HG03095 (cell line): ENCODE data around the gene VAPA.
"Not testable (repeated sequence)": the region's sequence is repeated elsewhere in the genome, so short reads cannot be mapped to it uniquely, and the experiment has no call there.

ENCODE experiments used
- ATAC-seq: cut with Tn5 transposase; IDR thresholded peaks from one replicate; pipeline ENCODE4 v1.9.1; 2021; ENCODE audit warnings: moderate library complexity; ENCODE audit not compliant: unreplicated experiment

VAPA gene

GRCh38 chr18:9912285-9912684 is 1.5 kb upstream of the VAPA start:
- ATAC-seq = not testable (repeated sequence)

GRCh38 chr18:9913151-9913525 is 678 bp upstream of the VAPA start:
- ATAC-seq = no peak

GRCh38 chr18:9914334-9914583 is 443 bp downstream of the VAPA start:
- peak; percentile 16 for ATAC-seq

GRCh38 chr18:9914584-9915290 is 921 bp downstream of the VAPA start:
- peak; percentile 35 for ATAC-seq

GRCh38 chr18:9915291-9916076 is 1.7 kb downstream of the VAPA start:
- ATAC-seq = no peak

GRCh38 chr18:9916077-9916639 is 2.3 kb downstream of the VAPA start:
- no peak for ATAC-seq

GRCh38 chr18:9916808-9917207 is 3.0 kb downstream of the VAPA start:
- no peak for ATAC-seq

GRCh38 chr18:9918016-9918680 is 4.3 kb downstream of the VAPA start:
- no peak for ATAC-seq

GRCh38 chr18:9919564-9920232 is 5.9 kb downstream of the VAPA start:
- ATAC-seq = no peak

GRCh38 chr18:9922592-9923311 is 8.9 kb downstream of the VAPA start:
- ATAC-seq = no peak

- no peak for ATAC-seq
Measured at GRCh38 chr18:9924371-9924943, 10.6 kb downstream of the VAPA start.

GRCh38 chr18:9925369-9925768 is 11.6 kb downstream of the VAPA start:
- no peak for ATAC-seq

GRCh38 chr18:9925795-9926194 is 12.0 kb downstream of the VAPA start:
- ATAC-seq = no peak

- no peak for ATAC-seq
Measured at GRCh38 chr18:9926223-9926894, 12.5 kb downstream of the VAPA start.

GRCh38 chr18:9926977-9927376 is 13.2 kb downstream of the VAPA start:
- no peak for ATAC-seq

- no peak for ATAC-seq
Measured at GRCh38 chr18:9927392-9928063, 13.7 kb downstream of the VAPA start.

GRCh38 chr18:9928646-9929259 is 14.9 kb downstream of the VAPA start:
- ATAC-seq = no peak

GRCh38 chr18:9930299-9930884 is 16.6 kb downstream of the VAPA start:
- no peak for ATAC-seq
